ENCODE measurements around the gene TAOK3.

Gene TAOK3

DNA sequence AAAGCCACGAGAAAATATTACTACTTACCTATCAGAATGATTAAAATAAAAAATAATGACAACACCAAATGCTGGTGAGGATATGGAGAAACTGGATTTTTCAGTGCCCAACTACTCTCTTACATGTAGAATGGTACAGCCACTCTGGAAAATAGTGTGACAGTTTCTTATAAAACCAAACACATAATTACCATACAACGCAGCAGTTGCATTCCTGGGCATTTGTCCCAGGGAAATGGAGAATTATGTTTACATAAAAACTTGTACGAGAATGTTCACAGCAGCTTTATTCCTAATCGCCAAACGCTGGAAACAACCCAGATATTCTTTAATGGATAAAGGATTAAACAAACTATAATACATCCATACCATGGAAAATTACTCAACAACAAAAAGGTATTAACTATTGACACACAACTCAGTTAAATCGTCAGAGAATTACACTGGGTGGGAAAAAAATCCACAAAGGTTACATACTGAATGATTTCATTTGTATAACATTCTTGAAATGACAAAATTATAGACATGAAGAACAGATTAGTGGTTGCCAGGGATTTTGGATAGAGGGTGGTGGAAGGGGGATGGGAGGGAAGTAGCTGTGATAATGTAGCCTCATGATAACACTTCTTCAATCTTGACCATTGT, 35.4 kb downstream of the TAOK3 start:
- DNase-seq (ENCODE audit: low spot score): no peak

DNA sequence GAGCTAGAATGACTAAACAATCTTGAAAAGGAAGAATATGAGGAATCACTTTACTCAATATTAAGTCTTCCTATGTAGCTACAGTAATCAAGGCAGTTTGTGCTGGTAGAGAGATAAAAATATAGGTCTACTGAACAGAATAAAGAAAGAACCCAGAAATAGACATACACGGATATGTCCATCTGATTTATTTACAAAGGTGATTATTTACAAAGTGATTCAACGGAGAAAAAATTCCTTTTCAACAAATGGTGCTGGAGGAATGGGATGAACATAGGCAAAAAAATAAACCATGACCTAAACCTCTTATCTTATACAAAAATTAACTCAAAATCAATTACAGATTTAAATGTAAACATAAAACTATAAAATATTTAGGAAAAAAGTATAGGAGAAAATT, 36.6 kb downstream of the TAOK3 start:
- DNase-seq (ENCODE audit: low spot score): no peak

DNA sequence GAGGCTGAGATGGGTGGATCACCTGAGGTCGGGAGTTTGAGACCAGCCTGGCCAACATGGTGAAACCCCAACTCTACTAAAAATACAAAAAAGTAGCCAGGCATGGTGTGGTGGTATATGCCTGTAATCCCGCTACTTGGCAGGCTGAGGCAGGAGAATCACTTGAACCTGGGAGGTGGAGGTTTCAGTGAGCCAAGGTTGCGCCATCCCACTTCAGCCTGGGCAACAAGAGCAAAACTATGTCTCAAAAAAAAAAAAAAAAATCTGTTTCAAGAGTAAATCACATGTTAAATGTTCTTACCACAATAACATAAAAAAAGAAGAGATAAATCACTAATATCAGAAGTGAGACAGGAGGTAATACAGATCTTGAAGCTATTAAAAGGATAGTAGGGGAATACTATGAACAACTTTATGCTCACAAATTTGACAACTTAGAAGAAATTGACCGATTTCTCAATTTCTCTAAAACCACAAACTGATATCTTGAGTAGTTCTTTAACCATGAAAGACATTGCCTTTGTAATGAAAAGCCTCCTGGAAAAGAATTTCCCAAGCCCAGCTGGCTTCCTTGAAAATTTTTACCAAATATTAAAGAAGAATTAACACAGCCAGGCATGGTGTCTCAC, 37.7 kb downstream of the TAOK3 start:
- no peak for DNase-seq (ENCODE audit: low spot score)

DNA sequence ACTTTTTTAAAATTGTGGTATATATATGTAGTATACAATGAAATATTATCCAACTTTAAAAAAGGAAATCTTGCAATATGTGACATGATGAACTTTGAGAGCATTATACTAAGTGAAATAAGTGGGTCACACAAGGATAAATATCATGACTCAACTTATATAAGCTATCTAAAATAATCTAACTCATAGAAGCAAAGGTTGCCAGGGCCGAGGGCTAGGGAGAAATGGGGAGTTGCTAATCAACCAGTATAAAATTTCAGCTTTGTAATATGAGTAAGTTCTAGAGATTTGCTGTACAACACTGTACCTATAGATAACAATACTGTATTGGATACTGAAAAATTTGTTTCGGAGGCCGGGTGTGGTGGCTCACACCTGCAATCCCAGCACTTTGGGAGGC, 38.5 kb downstream of the TAOK3 start:
- no peak for DNase-seq (ENCODE audit: low spot score)

DNA sequence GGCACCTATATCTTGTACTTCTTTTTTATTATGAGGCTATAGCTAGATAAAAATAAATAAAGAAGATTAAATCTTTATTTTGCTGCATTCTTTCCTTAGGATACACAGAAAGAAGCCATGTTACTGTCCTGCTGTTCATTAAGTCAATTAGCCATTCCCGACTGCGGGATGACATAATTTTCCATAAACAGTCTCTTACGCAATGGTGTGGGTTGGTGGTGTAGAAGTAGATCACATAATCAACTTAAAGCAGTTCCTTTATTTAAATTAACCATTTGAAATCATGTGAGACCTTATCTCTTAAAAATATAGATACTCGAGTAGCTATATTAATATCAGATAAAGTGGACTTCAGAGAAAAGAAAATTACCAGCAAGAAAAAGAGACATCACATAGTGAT, 40.2 kb downstream of the TAOK3 start:
- no peak for DNase-seq (ENCODE audit: low spot score)

DNA sequence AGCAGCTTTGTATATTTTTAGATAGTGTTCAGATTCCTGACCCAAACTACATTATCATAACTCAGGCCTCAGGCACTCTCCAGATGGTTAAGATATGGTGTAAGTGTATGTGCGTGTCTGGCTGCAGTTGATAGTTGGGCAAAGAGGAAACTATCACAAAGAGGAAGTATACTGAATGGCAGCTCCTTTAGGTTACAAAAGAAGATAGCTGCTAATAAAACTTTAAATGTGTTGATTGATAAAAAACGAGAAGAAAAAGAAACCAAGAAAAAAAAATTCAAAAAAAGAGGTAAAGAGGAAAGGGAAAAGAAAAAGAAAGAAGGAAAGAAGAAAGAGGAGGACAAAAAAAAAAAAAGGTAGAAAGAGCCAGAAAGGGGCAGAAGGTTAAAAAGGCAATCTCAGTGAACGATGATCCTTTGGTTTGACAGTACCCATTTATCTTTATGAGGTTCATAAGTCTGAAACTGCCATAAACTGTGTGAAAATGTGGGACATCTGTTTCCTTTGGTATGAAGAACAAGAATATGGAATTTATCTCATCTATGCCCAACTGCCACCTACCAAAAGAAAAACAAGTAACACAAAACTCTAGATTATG, 42.2 kb downstream of the TAOK3 start:
- no peak for DNase-seq (ENCODE audit: low spot score)

DNA sequence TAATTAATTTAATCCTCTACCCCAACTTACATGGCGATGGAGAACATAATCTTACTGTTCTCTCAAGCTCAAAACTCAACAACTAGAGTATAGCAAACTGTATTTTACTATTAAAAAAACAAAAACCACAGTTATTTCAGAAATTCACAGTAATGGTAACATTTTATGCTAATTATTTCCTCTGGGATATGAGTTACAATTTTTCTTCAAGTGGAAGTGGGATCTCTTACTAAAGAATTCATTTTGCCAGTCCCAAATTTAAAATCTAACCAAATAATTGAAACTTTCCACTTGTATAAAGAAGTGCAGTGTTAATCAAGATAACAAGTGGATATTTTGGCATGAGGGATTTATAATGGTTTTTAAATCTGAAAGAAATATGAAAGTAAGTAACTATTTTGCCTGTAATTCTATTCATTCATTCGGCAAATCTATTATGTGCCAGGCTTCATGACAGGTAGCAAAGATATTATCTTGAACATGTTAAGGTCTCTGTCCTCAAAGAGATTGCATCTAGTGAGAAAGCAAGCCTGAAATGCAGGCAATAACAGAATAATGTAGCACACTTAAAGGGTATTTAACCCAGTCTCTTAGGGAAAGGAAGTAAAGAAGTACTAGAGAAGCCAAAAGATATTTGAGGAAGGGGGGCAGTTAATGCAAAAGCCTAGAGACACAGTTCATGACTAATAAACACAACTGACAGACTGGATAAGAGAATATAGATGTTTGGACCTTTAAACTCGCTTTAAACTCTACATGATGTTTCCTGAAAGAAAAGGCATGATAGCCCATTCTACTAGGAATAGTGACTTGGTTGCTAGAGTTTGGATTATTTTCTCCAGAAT, 44.0 kb downstream of the TAOK3 start:
- DNase-seq (ENCODE audit: low spot score): no peak

DNA sequence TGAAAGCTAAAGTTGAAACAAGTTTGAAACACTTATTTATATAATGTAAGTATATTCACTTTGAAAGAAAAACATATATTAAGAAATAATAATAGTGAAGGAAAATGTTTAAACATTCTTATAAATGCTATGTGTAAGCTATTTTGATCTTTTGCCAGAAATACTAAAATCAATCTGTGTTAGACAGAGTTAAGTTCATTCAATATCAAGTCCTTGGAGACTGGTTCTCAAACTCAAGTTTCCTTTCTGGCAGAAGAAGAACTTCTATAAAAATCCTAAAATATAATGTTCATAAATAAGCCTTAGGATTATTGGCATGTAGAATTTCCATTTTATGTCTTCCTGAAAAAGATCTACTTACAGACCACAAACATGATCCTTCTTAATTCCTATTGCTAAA, 45.3 kb downstream of the TAOK3 start:
- no peak for DNase-seq (ENCODE audit: low spot score)

DNA sequence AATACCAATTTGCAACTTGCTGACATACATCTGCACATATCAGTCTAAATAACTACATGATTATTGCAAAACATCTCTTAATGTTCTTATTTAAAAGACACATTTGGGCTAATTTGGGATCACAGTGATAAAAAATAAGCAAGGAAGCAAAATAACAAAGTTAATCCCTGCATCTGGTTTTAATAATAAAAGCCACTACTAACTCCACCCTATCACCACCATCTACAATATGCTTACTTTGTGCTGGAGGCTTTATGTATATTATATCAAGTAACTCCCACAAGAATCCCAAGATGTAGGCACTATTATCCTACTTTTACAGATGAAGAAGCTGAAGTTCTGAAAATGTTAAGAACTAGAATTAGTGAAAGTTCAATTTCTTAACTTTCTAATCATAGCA, 45.7 kb downstream of the TAOK3 start:
- DNase-seq (ENCODE audit: low spot score): no peak

DNA sequence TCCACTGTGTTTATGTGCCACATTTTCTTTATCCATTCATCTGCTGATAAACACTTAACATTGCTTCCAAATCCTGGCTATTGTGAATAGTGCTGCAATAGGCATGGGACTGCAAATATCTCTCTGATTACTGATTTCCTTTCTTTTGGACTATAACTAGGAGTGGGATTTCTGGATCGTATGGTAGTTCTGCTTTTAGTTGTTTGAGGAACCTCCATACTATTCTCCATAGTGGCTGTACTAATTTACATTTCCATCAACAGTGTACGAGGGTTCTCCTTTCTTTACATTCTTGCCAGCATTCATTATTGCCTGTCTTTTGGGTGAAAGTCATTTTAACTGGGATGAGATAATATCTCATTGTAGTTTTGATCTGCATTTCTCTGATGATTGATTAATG, 47.6 kb downstream of the TAOK3 start:
- DNase-seq (ENCODE audit: low spot score): no peak

DNA sequence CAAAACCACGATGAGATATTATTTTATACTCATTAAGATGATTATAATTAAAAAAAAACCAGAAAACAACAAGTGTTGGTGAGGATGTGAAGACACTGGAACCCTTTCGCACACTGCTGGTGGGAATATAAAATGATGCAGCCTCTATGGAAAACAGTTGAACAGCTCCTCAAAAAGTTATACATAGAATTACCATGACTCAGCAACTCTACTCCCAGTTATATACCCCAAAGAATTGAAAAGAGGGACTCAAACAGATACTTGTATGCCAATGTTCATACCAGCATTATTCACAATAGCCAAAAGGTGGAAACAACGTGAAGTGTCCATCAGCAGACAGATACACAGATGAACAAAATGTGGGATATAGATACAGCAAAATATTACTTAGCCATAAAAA, 53.1 kb downstream of the TAOK3 start:
- no peak for DNase-seq (ENCODE audit: low spot score)

DNA sequence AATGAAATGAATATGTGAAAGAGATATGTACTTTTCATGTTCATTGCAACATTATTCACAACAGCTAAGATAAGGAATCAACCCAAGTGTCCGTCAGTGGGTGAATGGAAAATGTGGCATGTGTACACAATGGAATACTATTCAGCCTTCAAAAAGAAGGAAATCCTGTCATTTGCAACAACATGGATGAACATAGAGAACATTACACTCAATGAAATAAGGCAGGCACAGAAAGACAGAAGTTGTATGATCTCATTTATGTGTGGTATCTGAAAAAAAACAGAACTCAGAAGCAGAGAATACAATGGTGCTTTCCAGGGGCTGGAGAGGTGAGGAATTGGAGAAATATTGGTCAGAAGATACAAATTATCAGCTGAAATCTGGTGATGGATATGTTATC, 54.0 kb downstream of the TAOK3 start:
- DNase-seq (ENCODE audit: low spot score): no peak

DNA sequence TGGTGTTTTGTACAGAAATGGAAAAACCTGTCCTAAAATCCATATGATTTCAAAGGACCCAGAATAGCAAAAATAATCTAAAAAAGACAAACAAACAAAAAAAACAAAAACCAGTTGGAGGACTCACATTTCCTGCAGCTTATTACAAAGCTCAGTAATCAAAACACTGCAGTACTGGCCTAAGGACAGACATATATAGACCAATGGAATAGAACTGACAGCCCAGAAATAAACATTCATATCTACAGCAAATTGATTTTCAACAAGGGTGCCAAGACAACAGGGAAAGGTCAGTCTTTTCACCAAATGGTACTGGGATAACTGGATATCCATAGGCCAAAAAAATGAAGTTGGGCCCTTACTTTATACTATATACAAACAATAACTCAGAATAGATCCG, 55.0 kb downstream of the TAOK3 start:
- DNase-seq (ENCODE audit: low spot score): no peak

DNA sequence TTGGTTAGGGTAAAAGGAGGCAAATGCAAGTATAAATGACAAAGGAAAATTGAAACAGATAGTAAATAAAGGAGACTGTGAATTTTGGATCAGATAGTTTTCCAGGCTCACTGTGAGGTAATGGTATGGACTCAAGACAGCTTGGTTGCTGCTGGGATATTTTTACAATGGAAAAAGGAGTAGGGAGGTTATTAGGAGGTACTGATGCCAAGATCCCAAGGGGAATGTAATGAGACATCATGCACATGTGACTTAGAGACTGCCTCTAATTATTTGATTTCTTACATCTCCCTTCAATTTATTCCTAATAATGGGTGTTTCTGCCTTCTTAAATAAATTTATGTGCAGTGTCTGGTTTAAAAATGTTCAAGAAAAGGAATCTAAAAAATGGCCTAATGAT, 56.9 kb downstream of the TAOK3 start:
- no peak for DNase-seq (ENCODE audit: low spot score)

DNA sequence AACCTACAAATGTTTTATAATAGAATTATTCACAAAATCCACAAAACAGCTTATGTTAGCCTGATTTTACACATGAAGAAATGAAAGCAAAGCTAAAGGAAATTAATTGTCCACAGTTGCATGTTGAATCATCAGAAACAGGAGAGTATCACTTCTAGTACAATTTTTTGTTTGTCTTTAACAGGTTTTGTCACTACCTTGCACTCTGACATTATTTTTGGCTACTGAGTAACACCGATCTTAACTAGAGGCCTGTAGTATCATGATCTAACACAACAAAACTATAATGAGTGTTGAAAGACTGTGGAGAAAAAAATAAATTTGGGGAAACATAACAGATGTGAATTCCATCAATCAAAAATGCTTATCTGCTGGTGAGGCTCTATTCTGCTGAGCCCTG, 60.1 kb downstream of the TAOK3 start:
- no peak for DNase-seq (ENCODE audit: low spot score)

DNA sequence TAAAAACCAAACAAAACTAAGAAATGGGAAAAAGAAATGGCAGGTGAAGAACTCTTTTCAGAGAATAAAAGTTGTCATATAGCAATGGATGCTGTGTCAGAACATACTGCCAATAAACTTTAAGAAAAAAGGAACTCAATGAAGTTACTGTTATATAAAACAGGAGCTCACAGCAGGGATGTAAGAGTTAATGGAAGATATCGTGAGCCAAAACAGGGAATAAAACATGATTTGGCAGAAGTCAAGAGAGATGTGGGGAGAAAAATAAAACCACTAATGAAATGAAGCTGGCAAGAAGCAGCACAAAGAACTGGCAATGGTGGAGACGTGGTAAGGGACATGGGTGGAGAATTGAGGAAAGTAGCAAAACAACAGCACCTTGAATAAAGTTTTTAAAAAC, 61.0 kb downstream of the TAOK3 start:
- no peak for DNase-seq (ENCODE audit: low spot score)

DNA sequence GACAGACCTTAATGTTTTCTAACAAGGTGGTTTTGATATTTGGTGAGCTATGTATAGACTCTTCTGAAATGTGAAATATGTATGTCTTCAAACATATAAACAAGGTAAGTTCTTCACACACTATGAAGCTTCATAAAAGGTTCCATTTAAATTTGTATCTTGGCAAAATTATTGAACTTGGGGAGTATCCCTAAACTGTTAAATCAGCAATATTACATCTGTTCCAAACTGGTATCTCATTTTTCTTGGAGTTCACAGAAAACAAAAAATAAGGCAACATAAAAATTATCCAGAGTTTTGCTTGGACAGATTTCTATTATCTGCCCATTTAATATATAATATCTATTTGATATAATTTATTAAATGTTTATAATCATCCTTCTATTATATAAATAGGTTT, 62.4 kb downstream of the TAOK3 start:
- no peak for DNase-seq (ENCODE audit: low spot score)

DNA sequence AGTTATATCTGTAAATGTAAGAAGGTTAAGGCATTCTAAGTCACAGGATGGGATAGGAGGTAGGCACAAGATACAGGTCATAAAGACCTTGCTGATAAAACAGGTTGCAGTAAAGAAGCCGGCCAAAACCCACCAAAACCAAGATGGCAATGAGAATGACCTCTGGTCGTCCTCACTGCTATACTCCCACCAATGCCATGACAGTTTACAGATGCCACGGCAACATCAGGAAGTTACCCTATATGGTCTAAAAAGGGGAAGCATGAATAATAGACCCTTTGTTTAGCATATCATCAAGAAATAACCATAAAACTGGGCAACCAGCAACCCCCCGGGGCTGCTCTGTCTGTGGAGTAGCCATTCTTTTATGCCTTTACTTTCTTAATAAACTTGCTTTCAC, 64.7 kb downstream of the TAOK3 start:
- peak; percentile 17 for DNase-seq (ENCODE audit: low spot score)

DNA sequence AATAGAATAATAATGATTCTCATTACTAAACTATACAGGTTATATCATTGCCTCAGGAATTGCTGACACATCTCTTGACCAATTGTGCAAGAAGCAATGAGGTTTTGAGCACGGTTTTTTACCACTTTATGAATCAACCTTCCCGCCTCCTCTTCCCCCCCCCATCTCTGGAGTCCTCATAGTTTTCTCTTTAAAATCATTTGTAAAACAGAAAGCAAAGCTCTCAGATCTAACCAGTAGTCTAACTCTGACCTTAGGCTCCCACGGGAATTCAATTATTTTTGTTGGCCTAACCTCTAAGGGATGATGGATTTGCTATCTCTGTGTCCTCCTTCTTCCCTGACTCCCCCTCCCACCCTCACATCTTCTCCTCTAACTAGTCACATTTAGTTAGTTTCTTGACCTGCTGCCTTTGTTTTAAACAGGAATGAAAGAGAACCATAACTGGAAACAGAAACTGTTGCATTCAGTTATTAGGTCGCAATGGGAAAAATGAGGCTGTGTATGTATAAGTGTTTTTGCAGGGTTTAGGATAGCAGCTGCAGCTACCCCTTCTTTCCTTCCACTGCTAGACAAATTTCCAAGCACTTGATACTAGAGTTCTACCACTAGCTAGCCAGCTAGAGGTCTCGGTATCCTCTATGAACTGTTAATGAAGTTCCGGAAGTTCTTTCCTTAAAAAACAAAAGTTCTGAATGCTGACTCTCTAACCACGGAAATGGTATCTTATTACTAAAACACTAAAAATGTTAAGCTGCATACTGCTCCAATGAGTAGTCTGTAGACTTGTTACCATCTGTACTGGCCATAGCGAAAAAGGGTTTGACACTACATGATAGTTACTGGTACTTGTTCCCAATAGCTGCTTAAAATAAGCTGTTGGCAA, 65.4 kb downstream of the TAOK3 start:
- DNase-seq (ENCODE audit: low spot score): no peak

DNA sequence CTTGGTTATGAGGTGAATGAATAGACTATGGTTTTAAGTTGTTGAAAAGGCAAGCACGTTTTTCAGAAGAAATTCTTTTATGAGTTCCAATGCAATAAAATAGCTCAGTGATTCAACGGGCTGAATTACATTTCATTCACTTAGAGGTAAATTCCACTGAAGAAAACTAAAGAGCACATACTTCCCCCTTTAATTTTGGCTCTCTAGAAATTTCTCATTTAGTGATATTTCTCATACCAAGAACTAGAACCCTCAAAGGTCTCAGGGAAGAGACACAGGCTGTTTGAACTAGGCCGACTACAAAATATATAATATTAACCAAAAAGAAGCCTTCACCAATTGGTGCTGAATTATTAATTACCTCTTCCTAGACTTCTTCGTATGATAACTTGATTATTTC, 68.6 kb downstream of the TAOK3 start:
- no peak for DNase-seq (ENCODE audit: low spot score)

DNA sequence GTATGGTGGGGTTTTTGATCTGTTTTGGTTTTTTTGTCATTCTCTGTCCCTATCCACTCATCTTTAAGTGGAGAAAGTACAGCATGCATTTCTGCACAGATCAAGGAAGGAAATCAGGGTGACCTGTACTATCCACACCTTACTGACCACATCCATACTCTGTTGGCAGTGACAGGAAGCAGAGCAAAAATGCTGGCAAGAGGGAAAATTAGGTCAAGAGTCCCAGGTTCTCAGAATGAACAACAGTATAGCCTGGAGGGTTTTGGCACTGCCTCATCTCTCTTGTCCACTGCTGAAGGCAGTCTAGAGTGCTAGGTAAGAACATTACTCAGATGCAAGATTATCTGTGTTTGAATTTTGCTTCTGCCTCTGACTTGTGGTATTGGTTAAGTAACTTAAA, 70.7 kb downstream of the TAOK3 start:
- DNase-seq (ENCODE audit: low spot score): no peak
